ENCODE results near the gene NAXD. TPM values are rescaled to one million over a fixed set of nuclear protein-coding genes. Genes with fewer than 3 reads are reported as not detected.

Gene NAXD
- total and polyA plus RNA-seq, 2 experiments from 2014 or later: 16.9 to 18.5 TPM

GRCh38 chr13:110627761-110628476 is 12.6 kb downstream of the NAXD start (continued):
- TF ChIP-seq REST (IDR thresholded peaks at IDR 0.05; ENCODE audit: unreplicated experiment) (no peak), ETS1 (IDR thresholded peaks at IDR 0.05) (no peak), EZH2 (IDR thresholded peaks at IDR 0.05; ENCODE audit: low read depth, unreplicated experiment) (no peak), NANOG (IDR thresholded peaks at IDR 0.05; ENCODE audit: borderline replicate concordance) (no peak), STAT1 (IDR thresholded peaks at IDR 0.05; ENCODE audit: unreplicated experiment) (no peak)

GRCh38 chr13:110628477-110628793 is 13.1 kb downstream of the NAXD start:
- H4K20me1 ChIP-seq (replicated peaks; ENCODE audit: insufficient read depth): peaks cover 28% of the 10 kb centered on the region
- Mint-ChIP-seq H3K27me3 (ENCODE audit: insufficient read depth, low read depth, poor library complexity) (peaks cover 5% of the 10 kb centered on the region), H3K4me3 (no peak overlapping the region), H3K9me3 (peaks cover 4% of the 10 kb centered on the region; the same call in 1 of the 3 replicates), H3K4me1 (peaks cover 9% of the 10 kb centered on the region; the same call in 2 of the 3 replicates), H3K27ac (no peak overlapping the region), H3K36me3 (ENCODE audit: low read depth) (peaks cover 49% of the 10 kb centered on the region)
- no peak overlapping the region for H3K4me3 ChIP-seq
- no peak overlapping the region for H3K4me2 ChIP-seq
- no peaks in the 10 kb centered on the region for H3K4me1 ChIP-seq (ENCODE audit: insufficient read depth)
- H3F3A ChIP-seq (replicated peaks; ENCODE audit: low read depth): no peaks in the 10 kb centered on the region
- no peak overlapping the region for H2AFZ ChIP-seq
- H3K36me3 ChIP-seq (ENCODE audit: insufficient read depth): no peaks in the 10 kb centered on the region
- no peak overlapping the region for H3K27ac ChIP-seq (ENCODE audit: low read depth)
- no peaks in the 10 kb centered on the region for H3K27me3 ChIP-seq (ENCODE audit: insufficient read depth)
- H3K79me2 ChIP-seq (replicated peaks; ENCODE audit: insufficient read depth): peaks cover 84% of the 10 kb centered on the region
- no peaks in the 10 kb centered on the region for H3K9me2 ChIP-seq (ENCODE audit: insufficient read depth)
- TF ChIP-seq JUNB (IDR thresholded peaks at IDR 0.05; ENCODE audit: unreplicated experiment) (no peak), EZH2 (IDR thresholded peaks at IDR 0.05; ENCODE audit: low read depth, unreplicated experiment) (no peak), ZNF114 (CRISPR knock-in tag; IDR thresholded peaks at IDR 0.05) (no peak), EZH2phosphoT487 (IDR thresholded peaks at IDR 0.05; ENCODE audit: unreplicated experiment) (no peak), STAT1 (IDR thresholded peaks at IDR 0.05; ENCODE audit: unreplicated experiment) (no peak)
- DNase-seq (ENCODE audit: low spot score): no peak
- no peak for ATAC-seq

All from GM23338 (cell line).